Kidney capillary endothelial cell (primary cell): ENCODE measurements around the gene FLT3.

Experiments
- DNase-seq: peaks from one replicate; pipeline ENCODE4 v3.0.0-alpha.2; 2018; ENCODE audit warnings: low spot score

FLT3 gene

GRCh38 chr13:27960362-27961226 lies 139.8 kb downstream of the FLT3 start:
- DNase-seq = no peak

GRCh38 chr13:27959976-27960361 lies 140.4 kb downstream of the FLT3 start:
- no peak for DNase-seq

GRCh38 chr13:27956576-27957300 lies 143.6 kb downstream of the FLT3 start:
- no peak for DNase-seq

GRCh38 chr13:27955014-27955591 lies 145.3 kb downstream of the FLT3 start:
- DNase-seq = no peak

- DNase-seq = no peak
Observed at GRCh38 chr13:27954406-27954851, 145.9 kb downstream of the FLT3 start.

GRCh38 chr13:27953676-27954405 lies 146.5 kb downstream of the FLT3 start:
- peak; percentile 69 for DNase-seq
